T-helper 9 cell (primary cell): Measurements from ENCODE around the gene PPP1CA.

Experiments
- DNase-seq: peaks from one replicate; pipeline ENCODE4 v3.0.0-alpha.2; 2020

The PPP1CA gene

DNA sequence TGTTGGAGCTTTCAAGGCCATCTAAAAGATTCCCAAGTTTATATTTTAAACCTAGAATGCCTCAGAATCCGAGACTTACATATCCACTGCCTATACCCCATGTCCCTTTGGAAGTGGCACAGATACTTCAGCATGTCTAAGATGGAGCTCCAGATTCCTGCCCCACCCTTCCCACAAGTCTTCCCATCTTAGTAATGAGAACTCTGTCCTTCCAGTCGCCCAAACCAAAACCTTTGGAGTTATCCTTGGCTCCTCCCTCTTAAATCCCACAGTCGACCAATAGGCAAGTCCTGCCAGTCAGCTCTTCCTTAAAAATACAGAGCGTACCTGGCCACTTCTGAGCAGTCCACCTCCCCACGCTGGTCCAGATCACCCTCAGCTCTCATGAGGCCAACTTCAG, 52.6 kb downstream of the PPP1CA start:
- no peak for DNase-seq
